K562 (cell line): ENCODE data around the gene ALDH16A1. TPM values are rescaled to one million over a fixed set of nuclear protein-coding genes. Genes with fewer than 3 reads are reported as not detected.
A peak's percentile ranks its signal among the peaks of the same experiment; 100 is the strongest.
"Not testable (repeated sequence)": the region's sequence is repeated elsewhere in the genome, so short reads cannot be mapped to it uniquely, and the experiment has no call there.

Experiments used
- ATAC-seq: fragments of 200-7000 bp; cut with Tn5 transposase; 3 replicates; pipeline ENCODE4 v1.9.1; 2020; ENCODE audit warnings: moderate library complexity
- BruUV-seq: library from RNA; stranded (reverse); fragments of 400-500 nt; replicated peaks from 2 replicates; lab custom pipeline; 2021; lab: Mats Ljungman, UMichigan
- CTCF ChIA-PET: fragments of 300-600 bp; formaldehyde crosslinking; extraction: SDS; loops from one replicate; lab custom pipeline; 2021; ENCODE audit warnings: low intra/inter-chr PET ratio; lab: Yijun Ruan, JAX
- POLR2A ChIA-PET: fragments of 300-600, 350-650 bp; sonication (Branson Sonifier 250); formaldehyde crosslinking; extraction: SDS; loops from one replicate; lab custom pipeline; 2021; ENCODE audit warnings: antibody characterized with exemption, inconsistent platforms; lab: Yijun Ruan, JAX
- DNase-seq, 4 experiments: peaks; one replicate each; pipeline versions ENCODE4 v3.0.0 to v3.0.0-alpha.2; 2011 to 2018; ENCODE audit warnings: low spot score in 3 of 4, mixed read lengths in 3 of 4; ENCODE audit errors: extremely low read depth in 1 of 4
- FAIRE-seq: peaks from 2 replicates; lab custom pipeline; 2011; peaks lifted over from hg19 to GRCh38; lab: Jason Lieb, UNC
- H2AFZ ChIP-seq: 2 replicates; pipeline ENCODE4 v1.6.0; 2011; ENCODE audit warnings: low read depth, low read length, control low read depth, inconsistent platforms
- H3K27ac ChIP-seq: fragments of 200-600 bp; 3 replicates; pipeline ENCODE4 v1.8.0; 2011; ENCODE audit warnings: low read depth, mild to moderate bottlenecking, control low read depth, inconsistent platforms, low read length, moderate library complexity, mixed read lengths; ENCODE audit errors: extremely low read depth
- H3K27me3 ChIP-seq, 2 experiments: fragments of 300-600 bp in 1 of 2; 2 replicates in 1 of 2; 3 replicates in 1 of 2; pipeline versions ENCODE4 v1.6.0 to v1.8.0; 2011; ENCODE audit warnings: inconsistent platforms in 2 of 2, low read length in 2 of 2, mild to moderate bottlenecking in 1 of 2, mixed read lengths in 1 of 2, moderate library complexity in 1 of 2; ENCODE audit not compliant: control insufficient read depth in 2 of 2, insufficient read depth in 2 of 2
- H3K36me3 ChIP-seq: fragments of 300-600 bp; 3 replicates; pipeline ENCODE4 v1.8.0; 2011; ENCODE audit warnings: mild to moderate bottlenecking, low read length, inconsistent platforms; ENCODE audit not compliant: control insufficient read depth, insufficient read depth
- H3K4me1 ChIP-seq, 2 experiments: fragments of 200-600 bp in 1 of 2; replicated peaks in 1 of 2; 2 replicates in 1 of 2; 3 replicates in 1 of 2; pipeline versions ENCODE4 v1.5.1 to v1.8.0; 2011; ENCODE audit warnings: inconsistent platforms in 2 of 2, low read length in 2 of 2, mild to moderate bottlenecking in 1 of 2, mixed read lengths in 1 of 2, moderate library complexity in 1 of 2; ENCODE audit not compliant: control insufficient read depth in 2 of 2, insufficient read depth in 2 of 2
- H3K4me2 ChIP-seq: 2 replicates; pipeline ENCODE4 v1.6.1; 2011; ENCODE audit warnings: low read length, control low read depth, inconsistent platforms, mixed read lengths; ENCODE audit not compliant: insufficient read depth
- H3K4me3 ChIP-seq: fragments of 200-600 bp; sonication (generic), shearing (Covaris generic); 2 replicates; pipeline ENCODE4 v1.5.1; 2016; ENCODE audit warnings: control low read depth, inconsistent platforms
- H3K79me2 ChIP-seq: fragments of 200-600 bp; 3 replicates; pipeline ENCODE4 v1.8.0; 2011; ENCODE audit warnings: low read length, inconsistent platforms; ENCODE audit not compliant: control insufficient read depth, insufficient read depth
- H3K9ac ChIP-seq, 2 experiments: 2 replicates each; pipeline versions ENCODE4 v1.6.0 to v1.6.1; 2011; ENCODE audit warnings: low read depth in 2 of 2, low read length in 2 of 2, control low read depth in 1 of 2, inconsistent platforms in 1 of 2, mild to moderate bottlenecking in 1 of 2, mixed read lengths in 1 of 2; ENCODE audit not compliant: insufficient read depth in 1 of 2
- H3K9me1 ChIP-seq: one replicate; pipeline ENCODE4 v1.6.0; 2011; ENCODE audit warnings: inconsistent platforms, mild to moderate bottlenecking, low read length, moderate library complexity; ENCODE audit not compliant: control insufficient read depth, insufficient read depth
- H3K9me3 ChIP-seq: replicated peaks from 2 replicates; pipeline ENCODE4 v1.5.1; 2011; ENCODE audit warnings: low read depth, low read length, inconsistent platforms; ENCODE audit not compliant: control insufficient read depth, insufficient read depth
- H4K20me1 ChIP-seq: replicated peaks from 2 replicates; pipeline ENCODE4 v1.6.1; 2011; ENCODE audit warnings: low read length, inconsistent platforms, mixed read lengths; ENCODE audit not compliant: control insufficient read depth, insufficient read depth
- WGBS: fragments of 100-300 bp; shearing (Covaris generic); methylation state at CpG from one replicate; pipeline ENCODE4 v1.1.6; 2016; ENCODE audit warnings: low coverage, mixed read lengths; ENCODE audit not compliant: insufficient coverage; ENCODE audit errors: missing lambda C conversion rate; 5-methylcytosine and 5-hydroxymethylcytosine counted together
- in situ Hi-C: fragments of 300-500 bp; cut with MboI; formaldehyde crosslinking; loops from 4 replicates; pipeline ENCODE4 v1.15.0; 2018; ENCODE audit warnings: inconsistent platforms, mixed read lengths
- intact Hi-C: fragments of 100-400 bp; cut with micrococcal nuclease; formaldehyde crosslinking; loops from 2 replicates; pipeline ENCODE4 v1.14.2; 2022
- polyA plus RNA-seq, 8 experiments: library from polyadenylated mRNA; depleted of rRNA in 4 of 8; stranded (reverse) in 5 of 8; unstranded in 3 of 8; fragments of >200 nt; fragmentation: Nextera tagmentation in 2 of 8; fragmentation: Illumina TruSeq in 1 of 8; extraction: Ambion mirVana in 2 of 8; extraction: Trizol in 1 of 8; gene quantifications; 2 replicates each; pipeline versions ENCODE4 v1.2.1 to v1.2.3, GENCODE V29; 2011 to 2014; ENCODE audit warnings: inconsistent platforms in 1 of 8, missing spikeins in 1 of 8
- total RNA-seq, 7 experiments: library from RNA; depleted of rRNA in 6 of 7; stranded (reverse); fragments of >200 nt in 6 of 7; fragmentation: Illumina TruSeq in 2 of 7; extraction: Trizol in 2 of 7; gene quantifications; 2 replicates each; pipeline versions ENCODE4 v1.2.1 to v1.2.3, GENCODE V29; 2011 to 2021; ENCODE audit warnings: low replicate concordance in 1 of 7
- TF ChIP-seq, protein P1 (sequence below): IDR thresholded peaks from 2 replicates; pipeline ENCODE4 v1.6.1; 2016; ENCODE audit warnings: missing genetic modification characterization, missing compliant biosample characterization

The ALDH16A1 gene
- total and polyA plus RNA-seq, 9 of the 15 experiments (the other 6 are each of a cell fraction or from before 2014, with no cell fraction given): 2.2 to 52.2 (median 7.6) TPM

DNA sequence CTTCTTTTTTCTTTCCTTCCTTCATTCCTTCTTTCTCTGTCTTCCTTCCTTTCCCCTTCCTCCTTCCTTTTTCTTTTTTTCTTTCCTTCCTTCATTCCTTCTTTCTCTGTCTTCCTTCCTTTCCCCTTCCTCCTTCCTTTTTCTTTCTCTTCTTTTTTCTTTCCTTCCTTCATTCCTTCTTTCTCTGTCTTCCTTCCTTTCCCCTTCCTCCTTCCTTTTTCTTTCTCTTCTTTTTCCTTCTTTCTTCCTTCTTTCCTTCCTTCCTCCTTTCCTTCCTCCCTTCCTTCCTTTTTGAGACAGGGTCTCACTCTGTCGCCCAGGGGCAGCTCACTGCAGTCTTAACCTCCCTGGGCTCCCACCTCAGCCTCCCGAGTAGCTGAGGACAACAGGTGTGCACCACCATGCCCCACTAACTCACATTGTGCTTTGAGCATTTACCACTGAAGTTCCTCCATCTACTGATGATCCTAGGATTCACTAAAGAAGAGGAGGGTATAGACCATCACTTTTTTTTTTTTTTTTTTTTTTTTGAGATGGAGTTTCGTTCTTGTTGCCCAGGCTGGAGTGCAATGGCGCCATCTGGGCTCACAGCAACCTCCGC, 8.8 kb upstream of the ALDH16A1 start:
- ChIA-PET CTCF (interaction anchor here (0.6 to 3.1 kb wide), 5 partner anchors 52 to 222 kb away, joined by 3 to 59 read pairs (median 4); partner anchors contain the start of genes DKKL1 and KASH5), POLR2A (interaction anchor here (0.6 to 1.7 kb wide), 2 partner anchors 9 to 199 kb away, joined by 3 to 5 read pairs; partner anchors contain the start of gene ALDH16A1)
- WGBS: 60% methylated on average over 3 of the region's 5 CpGs
- DNase-seq, ATAC-seq, H3K9me1 ChIP-seq, H3K9me3 ChIP-seq, BruUV-seq, FAIRE-seq, in situ Hi-C loops, H3K4me3 ChIP-seq, H3K27ac ChIP-seq, H3K9ac ChIP-seq, H4K20me1 ChIP-seq: not testable (repeated sequence)
- peaks cover 30% of the 10 kb centered on the region; the same call in 2 of the 3 replicates for H3K36me3 ChIP-seq
- H3K4me1 ChIP-seq: peaks cover 33 to 66% of the 10 kb centered on the region in 2 experiments
- H2AFZ ChIP-seq: peak overlapping the region; percentile 99
- intact Hi-C loops: loop anchor here (5.0 to 10.0 kb wide), 2 partner anchors 179 to 292 kb away; no protein-coding TSS in a partner anchor
- H3K4me2 ChIP-seq: peak overlapping the region; percentile 89
- H3K79me2 ChIP-seq: peaks cover 12% of the 10 kb centered on the region
- peaks cover 7 to 16% of the 10 kb centered on the region in 2 experiments; a peak in 3 of 5 replicates for H3K27me3 ChIP-seq
- TF ChIP-seq, protein P1, sequence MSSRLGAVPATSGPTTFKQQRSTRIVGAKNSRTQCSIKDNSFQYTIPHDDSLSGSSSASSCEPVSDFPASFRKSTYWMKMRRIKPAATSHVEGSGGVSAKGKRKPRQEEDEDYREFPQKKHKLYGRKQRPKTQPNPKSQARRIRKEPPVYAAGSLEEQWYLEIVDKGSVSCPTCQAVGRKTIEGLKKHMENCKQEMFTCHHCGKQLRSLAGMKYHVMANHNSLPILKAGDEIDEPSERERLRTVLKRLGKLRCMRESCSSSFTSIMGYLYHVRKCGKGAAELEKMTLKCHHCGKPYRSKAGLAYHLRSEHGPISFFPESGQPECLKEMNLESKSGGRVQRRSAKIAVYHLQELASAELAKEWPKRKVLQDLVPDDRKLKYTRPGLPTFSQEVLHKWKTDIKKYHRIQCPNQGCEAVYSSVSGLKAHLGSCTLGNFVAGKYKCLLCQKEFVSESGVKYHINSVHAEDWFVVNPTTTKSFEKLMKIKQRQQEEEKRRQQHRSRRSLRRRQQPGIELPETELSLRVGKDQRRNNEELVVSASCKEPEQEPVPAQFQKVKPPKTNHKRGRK: peak; percentile 76
